Activated CD4-positive, CD25-positive, alpha-beta regulatory T cell treated with anti-CD3 and anti-CD28 coated beads, Interleukin-2, amount 50 U/mL, for 72 hours (primary cell): ENCODE measurements around the gene ASMTL.
A peak's percentile ranks its signal among the peaks of the same experiment; 100 is the strongest.

Experiments used
- DNase-seq: peaks from one replicate; pipeline ENCODE4 v3.0.0; 2021

The ASMTL gene

DNA sequence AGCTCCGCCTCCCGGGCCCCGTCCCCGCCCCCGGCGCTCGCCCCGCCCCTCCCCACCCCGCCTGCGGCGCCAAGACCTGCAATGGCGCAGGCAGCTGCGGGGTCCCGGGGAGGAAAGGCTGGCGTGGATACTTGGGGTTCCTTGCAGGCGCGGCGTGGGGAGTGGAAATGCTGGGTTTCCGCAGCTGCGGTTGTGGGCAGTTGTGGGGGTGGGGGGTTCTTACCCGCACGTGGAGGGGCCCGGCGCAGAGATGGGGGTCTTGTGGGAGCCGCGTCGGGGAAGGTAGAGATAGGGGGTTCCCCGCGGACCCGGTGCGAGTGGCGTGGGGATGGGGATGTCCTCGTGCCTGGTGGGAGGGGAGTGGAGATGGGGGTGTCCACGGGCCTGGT lies 680 bp upstream of the ASMTL start:
- DNase-seq = no peak

DNA sequence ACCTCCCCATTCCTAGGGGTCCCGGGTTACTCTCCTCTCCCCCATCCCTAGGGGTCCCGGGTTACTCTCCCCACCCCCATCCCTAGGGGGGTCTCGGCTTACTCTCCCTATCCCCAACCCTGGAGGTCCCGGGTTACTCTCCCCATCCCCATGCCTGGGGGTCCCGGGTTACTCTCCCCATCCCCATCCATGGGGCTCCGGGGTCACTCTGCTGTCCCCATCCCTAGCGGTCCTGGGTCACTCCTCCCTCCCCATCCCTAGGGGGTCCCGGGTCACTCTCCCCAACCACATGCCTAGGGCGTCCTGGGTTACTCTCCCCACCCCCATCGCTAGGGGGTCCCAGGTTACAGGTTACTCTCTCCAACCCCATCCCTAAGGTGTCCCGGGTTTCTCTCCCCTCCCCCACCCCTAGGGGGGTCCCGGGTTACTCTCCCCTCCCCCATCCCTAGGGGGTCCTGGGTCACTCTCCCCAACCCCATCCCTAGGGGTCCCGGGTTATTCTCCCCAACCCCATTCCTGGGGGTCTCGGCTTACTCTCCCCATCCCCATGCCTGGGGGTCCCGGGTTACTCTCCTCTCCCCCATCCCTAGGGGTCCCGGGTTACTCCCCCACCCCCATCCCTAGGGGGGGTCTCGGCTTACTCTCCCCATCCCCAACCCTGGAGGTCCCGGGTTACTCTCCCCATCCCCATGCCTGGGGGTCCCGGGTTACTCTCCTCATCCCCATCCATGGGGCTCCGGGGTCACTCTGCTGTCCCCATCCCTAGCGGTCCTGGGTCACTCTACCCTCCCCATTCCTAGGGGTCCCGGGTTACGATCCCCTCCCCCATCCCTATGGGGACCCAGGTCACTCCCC lies 821 bp downstream of the ASMTL start:
- peak; percentile 33 for DNase-seq

DNA sequence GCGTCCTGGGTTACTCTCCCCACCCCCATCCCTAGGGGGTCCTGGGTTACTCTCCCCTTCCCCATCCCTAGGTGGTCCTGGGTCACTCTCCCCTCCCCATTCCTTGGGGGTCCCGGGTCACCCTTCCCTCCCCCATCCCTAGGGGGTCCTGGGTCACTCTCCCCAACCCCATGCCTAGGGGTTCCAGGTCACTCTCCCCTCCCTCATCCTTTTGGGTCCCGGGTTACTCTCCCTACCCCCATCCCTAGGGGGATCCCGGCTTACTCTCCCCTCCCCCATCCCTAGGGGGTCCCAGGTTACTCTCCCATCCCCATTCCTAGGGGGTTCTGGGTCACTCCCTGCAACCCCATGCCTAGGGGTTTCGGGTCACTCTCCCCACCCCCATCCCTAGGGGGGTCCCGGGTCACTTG lies 1.5 kb downstream of the ASMTL start:
- DNase-seq = peak; percentile 27

DNA sequence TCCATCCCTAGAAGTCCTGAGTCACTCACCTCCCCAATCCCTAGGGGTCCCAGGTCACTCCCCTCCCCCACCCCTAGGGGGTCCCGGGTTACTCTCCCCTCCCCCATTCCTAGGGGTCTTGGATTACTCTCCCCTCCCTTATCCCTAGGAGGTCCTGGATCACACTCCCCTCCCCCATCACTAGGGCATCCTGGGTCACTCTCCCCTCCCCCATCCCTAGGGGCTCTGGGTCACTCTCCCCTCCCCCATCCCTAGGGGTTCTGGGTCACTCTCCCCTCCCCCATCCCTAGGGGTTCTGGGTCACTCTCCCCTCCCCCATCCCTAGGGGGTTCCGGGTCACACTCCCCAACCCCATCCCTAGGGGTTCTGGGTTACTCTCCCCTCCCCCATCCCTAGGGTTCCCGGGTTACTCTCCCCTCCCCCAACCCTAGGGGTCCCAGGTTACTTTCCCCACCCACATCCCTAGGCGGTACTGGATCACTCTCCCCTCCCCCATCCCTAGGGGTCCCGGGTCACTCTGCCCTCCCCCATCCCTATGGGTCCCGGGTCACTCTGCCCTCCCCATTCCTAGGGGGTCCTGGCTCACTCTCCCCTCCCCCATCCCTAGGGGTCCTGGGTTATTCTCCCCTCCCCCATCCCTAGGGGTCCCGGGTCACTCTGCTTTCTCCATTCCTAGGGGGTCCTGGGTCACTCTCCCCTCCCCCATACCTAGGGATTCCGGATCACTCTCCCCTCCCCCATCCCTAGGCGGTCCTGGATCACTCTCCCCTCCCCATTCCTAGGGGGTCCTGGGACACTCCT lies 2.1 kb downstream of the ASMTL start:
- DNase-seq = peak; percentile 28

DNA sequence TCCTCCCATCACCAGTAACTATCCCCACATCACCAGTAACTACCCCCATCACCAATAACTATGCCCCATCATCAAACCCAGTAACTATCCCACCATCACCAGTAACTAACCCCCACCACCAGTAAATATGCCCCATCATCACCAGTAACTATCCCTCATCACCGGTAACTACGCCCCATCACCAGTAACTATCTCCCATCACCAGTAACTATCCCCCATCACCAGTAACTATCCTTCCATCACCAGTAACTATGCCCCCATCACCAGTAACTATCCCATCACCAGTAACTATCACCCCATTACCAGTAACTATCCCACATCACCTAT lies 2.9 kb downstream of the ASMTL start:
- peak; percentile 20 for DNase-seq

DNA sequence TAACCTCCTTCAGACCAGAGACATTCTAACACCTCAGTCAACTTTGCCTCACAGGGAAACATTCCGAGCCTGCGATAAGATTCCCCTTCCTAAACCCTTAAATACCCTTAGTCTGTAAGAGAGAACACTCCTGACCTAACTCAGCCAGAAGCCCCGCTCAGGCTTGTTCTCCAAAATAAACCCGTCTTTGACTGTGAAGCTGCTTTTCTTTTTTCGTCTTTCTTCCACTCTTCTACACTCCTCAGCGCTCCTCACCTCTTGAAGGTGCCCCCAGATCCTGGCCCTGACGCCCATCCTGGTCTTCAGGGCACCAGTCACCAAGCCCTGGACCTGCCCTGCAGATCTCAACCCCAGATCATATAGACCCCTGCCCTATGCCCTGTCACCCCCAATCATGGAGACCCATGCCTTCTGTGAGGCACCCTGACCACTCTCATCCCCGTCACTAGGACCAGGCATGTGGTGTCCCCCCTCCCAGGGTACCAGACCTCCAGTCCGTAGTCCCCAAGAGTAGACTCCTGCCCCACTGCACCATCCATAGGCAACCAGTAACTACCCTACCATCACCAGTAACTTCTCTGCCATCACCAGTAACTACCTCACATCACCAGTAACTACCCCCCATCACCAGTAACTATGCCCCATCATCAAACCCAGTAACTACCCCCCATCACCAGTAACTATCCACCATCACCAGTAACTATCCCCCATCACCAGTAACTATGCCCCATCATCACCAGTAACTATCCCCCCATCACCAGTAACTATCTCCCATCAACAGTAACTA lies 3.5 kb downstream of the ASMTL start:
- peak; percentile 25 for DNase-seq

DNA sequence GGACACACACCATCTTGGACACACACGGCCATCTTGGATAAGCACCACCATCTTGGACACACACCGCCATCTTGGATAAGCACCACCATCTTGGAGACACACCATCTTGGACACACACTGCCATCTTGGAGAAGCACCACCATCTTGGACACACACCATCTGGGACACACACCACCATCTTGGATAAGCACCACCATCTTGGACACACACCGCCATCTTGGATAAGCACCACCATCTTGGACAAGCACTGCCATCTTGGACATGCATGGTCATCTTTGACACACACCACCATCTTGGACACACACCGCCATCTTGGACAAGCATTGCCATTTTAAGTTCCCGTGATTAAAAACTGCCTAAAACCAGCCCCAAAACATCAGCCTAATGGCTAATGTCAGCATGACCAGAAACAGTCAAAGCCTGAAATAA lies 4.1 kb downstream of the ASMTL start:
- peak; percentile 3 for DNase-seq

DNA sequence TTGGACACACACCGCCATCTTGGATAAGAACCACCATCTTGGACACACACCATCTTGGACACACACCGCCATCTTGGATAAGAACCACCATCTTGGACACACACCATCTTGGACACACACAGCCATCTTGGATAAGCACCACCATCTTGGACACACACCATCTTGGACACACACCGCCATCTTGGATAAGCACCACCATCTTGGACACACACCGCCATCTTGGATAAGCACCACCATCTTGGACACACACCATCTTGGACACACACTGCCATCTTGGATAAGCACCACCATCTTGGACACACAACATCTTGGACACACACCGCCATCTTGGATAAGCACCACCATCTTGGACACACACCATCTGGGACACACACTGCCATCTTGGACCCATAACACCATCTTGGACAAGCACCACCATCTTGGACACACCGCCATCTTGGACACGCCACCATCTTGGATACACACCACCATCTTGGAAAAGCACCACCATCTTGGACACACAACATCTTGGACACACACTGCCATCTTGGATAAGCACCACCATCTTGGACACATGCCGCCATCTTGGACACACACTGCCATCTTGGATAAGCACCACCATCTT lies 4.6 kb downstream of the ASMTL start:
- DNase-seq = peak; percentile 22

DNA sequence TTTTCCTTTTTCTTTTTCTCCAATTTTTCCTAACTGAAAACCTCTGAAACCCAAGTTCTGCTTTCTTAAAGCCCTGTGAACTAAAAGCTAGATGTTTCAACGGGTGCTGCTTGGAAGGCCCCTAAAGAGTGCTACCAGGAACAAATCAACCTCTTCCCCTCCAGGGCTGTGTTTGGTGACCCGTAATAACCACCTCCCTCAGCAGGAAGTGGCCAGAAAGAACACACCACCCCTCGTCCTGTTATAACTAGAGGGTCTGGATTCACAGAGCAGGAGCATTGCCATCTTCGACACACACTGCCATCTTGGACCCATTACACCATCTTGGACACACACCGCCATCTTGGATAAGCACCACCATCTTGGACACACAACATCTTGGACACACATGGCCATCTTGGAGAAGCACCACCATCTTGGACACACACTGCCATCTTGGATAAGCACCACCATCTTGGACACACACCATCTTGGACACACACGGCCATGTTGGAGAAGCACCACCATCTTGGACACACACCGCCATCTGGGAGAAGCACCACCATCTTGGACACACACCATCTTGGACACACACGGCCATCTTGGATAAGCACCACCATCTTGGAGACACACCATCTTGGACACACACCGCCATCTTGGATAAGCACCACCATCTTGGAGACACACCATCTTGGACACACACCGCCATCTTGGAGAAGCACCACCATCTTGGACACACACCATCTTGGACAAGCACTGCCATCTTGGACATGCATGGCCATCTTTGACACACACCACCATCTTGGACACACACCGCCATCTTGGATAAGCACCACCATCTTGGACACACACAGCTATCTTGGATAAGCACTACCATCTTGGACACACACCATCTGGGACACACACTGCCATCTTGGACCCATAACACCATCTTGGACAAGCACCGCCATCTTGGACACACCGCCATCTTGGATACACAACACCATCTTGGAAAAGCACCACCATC lies 5.4 kb downstream of the ASMTL start:
- peak; percentile 17 for DNase-seq

DNA sequence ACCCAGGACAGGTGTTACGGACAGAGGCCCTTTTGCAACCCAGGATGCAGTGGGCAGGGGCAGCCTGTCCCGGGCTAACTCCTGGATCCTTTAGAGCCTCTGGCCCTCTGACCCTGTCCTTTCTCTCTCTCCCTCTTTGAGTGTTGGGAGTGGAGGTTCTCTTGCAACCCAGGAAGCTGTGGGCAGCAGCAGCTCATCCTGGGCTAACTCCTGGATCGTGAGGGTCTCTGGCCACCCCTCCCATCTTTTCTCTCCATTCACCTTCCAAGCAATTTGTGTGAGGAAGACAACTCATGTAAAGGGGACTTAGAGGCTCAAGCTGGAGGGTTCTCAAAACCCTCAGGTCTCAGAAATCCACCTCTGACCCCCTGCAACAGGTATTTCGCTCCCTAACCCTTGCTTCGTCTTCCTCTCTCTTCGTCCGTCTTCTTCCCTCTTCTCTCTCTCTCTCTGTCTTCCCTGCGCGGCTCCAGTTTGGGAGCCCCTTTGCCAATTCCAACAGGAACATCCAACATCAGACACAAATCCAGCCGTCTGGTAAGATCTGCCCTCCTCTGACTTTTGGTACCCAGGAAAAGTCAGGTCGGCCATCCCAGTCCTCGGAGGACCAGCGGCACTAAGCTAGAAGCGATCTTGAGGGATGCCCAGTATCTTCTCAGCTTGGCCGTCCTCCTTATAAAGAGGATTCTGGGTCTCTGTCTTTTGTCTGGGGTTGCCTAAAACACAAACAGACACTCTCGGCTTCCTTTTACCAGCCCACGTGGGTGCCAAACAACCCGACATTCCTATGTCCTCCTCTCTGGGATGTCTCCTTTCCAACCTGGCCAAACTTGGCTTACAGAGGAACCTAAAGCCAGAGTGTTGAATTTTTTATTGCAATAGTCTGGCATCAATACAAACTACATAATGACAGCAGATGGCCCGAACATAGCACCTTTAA lies 7.9 kb downstream of the ASMTL start:
- peak; percentile 17 for DNase-seq

DNA sequence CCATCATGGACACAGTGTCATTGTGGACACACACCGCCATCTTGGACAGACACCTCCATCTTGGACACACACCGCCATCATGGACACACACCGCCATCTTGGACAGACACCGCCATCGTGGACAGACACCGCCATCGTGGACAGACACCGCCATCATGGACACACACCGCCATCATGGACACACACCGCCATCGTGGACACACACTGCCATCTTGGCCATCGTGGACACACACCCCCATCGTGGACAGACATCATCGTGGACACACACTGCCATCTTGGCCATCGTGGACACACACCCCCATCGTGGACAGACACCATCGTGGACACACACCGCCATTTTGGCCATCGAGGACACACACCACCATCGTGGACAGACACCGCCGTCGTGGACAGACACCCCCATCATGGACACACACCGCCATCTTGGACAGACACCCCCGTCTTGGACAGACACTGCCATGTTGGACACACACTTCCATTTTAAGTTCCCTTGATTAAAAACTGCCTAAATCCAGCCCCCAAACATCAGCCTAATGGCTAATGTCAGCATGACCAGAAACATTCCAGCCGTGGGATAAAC lies 9.1 kb downstream of the ASMTL start:
- peak; percentile 6 for DNase-seq

DNA sequence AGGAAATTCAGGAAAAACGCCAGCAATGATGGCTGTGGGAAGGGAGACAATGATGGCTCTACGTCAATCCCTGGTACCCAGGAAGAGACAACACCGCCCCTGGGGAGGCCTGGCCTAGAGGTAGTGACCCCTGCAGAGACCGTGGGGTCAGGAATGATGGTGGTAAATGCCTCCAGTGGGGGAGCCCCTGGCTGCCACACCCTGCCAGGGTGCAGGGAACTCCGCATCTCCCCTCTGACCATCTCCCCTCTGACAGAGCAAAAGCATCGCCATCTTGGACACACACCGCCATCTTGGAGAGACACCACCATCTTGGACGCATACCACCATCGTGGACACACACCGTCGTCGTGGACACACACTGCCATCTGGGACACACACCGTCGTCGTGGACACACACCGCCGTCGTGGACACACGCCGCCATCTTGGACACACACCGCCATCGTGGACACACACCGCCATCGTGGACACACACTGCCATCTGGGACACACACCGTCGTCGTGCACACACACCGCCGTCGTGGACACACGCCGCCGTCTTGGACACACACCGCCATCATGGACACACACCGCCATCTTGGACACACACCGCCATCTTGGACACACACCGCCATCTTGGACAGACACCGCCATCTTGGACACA lies 9.9 kb downstream of the ASMTL start:
- peak; percentile 20 for DNase-seq

DNA sequence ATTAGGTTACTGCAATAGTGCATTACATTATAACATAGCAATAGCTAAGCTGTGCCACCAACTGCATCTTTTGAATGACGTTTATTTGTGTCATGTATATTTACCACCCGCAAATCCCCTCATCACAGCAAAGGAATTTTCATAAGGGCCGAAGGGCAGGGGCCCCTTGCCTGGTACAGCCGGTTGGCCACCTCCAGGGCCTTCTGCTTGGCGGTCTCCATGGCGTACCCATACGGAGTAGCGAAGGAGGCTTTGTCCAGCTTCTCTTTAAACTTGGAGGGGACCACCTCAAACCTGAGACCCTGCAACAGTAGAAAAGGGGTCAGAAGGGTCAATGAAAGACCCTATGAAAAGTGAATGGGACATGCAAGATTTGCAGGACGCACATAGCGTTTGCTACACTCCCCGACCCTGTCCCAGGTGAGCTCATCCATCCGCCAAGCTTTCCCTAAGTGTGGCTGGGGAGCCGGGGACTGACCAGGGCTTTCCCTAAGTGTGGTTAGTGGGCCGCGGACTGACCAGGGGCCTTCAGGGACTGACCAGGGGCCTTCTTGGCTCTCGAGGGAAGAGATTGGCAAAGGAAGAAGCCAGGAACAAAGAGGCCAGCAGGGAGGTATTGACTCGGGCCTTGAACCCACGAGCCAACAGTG lies 10.6 kb downstream of the ASMTL start:
- no peak for DNase-seq

DNA sequence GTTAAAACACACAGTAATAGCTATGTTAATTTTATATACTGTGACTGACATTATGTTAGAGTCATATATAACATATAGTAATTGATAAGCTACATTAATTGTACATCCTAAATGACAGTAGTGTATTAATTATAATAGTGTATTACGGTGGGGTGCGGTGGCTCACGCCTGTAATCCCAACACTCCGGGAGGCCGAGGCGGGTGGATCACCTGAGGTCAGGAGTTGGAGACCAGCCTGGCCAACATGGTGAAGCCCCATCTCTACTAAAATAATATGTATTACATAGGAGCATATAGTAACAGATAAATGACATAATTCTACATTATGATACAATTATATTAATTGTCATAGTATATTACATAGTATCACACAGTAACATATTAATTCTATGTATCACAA lies 12.2 kb downstream of the ASMTL start:
- DNase-seq = peak; percentile 13

DNA sequence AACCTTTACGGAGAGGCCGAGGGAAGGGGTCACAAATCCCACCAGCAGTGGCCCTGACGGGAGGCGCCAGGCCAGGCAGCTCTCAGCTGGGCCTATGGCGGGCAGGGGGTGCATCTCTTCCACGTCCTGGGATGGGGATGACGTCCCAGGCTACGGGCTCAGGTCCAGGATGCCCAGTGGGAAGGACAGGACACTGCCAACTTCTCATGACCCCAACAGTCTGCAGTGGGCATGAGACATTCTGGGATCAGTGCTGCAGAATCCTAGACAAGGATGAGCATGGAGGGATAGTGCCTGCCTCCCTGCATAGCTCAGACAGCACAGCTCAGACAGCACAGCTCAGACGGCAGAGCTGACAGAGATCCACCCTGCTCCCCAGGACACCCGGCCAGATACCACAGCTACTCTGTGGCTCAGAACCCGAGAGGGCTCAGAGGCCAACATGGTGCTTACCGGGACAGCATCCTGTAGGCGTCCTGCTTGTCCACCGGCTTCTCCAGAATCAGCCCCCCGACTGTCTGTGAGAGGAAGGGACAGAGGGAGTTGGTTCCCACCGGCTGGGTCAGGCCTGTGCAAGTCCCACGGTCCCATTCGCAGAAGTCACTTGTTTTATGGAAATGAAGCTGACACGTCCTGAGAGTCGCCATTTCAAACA lies 17.3 kb downstream of the ASMTL start:
- DNase-seq = no peak

DNA sequence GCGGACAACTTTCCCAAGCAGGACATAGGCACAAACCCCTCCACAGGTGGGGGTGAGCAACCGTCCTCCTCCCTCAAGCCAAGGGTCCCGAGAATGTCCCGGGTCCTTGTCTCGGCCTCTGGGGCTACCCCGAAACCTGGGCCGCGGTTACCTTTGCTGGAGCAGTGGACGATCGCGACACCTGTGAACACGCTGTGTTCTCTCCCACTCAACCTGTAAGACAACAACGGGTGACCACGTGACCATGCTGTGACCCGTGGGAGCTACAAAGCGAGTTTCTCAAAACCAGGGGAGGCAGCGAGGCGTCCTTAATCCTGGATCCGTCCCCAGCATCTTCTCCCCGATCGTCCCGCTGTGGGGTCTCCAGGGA lies 17.9 kb downstream of the ASMTL start:
- DNase-seq = no peak

DNA sequence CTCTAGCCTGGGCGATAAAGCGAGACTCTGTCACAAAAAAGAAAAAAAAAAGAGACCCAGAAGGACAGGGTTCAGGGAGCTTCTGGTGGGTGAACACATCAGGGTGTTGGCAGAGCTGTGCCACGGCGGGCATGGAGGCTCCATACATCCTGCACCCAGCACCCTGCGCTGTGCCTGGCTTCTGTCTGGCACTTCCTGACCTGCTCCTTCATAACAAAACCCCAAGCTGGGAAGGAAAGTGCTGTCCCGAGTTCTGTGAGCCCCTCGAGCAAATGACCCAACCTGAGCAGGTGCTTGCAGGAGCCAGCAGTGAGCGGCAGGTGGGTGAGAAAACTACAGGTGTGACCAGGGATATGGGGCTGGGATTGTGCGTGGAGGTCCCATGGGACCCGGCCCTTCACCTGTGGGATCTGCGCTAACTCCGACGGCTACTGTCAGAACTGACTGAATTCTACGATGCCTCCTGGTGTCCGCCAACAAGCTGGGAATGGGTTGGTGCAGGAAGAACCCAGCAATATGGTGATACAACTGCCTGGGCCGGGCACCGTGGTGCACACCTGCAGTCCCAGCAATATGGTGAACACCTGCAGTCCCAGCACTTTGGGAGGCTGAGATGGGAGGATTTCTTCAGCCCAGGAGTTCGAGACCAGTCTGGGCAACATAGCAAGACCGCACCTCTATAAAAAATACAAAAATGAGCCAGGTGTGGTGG lies 18.9 kb downstream of the ASMTL start:
- DNase-seq = no peak

DNA sequence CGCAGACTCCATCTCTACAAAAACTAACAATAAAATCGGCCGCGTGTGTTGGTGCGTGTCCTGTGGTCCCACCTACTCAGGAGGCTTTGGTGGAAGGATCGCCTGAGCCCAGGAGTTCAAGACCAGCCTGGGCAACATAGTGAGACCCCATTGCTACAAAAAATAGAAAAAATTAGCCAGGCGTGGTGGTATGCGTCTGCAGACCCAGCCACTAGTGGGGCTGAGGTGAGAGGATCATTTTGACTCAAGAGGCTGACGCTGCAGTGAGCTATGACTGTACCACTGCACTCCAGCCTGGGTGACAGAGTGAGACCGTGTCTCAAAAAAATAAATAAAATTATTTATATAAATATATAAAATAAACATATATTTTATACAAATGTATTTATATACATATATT lies 22.3 kb downstream of the ASMTL start:
- DNase-seq = no peak
